ENCODE data around the gene ABCF2.

DNA sequence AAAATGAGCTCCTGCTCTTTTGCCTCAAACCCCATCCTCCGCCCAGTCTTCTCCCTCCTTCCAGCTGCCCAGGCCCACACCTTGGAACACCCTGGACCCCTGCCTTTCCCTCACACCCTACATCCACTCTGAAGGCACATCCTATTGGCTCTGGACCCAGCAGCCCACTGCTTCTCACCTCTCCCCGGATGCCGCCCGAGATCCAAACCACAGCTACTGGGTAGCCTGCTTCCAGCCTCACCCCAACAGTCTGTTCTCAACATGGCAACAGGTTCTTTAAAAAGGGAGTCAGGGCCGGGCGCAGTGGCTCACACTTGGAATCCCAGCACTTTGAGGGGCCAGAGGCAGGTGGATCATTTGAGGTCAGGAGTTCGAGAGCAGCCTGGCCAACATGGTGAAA, 31.0 kb upstream of the ABCF2 start:
- no peak for TF ChIP-seq FOXK2 (IDR thresholded peaks at IDR 0.05)
- no peak for TF ChIP-seq FOXA1 (IDR thresholded peaks at IDR 0.05)
- TF ChIP-seq SP1 (IDR thresholded peaks at IDR 0.05) = no peak
- no peak for TF ChIP-seq ARNT (IDR thresholded peaks at IDR 0.05)
- no peak for TF ChIP-seq L3MBTL2 (conservative IDR thresholded peaks at IDR 0.05)
